GM18951 (cell line): Measurements from ENCODE around the gene NPIPB9.
"Not testable (repeated sequence)": the region's sequence is repeated elsewhere in the genome, so short reads cannot be mapped to it uniquely, and the experiment has no call there.

ENCODE experiments used
- POLR2A ChIP-seq: IDR thresholded peaks from 4 replicates; pipeline ENCODE4 v1.6.1; 2011; ENCODE audit warnings: mild to moderate bottlenecking; ENCODE audit not compliant: insufficient read length, insufficient read depth; ENCODE audit errors: extremely low read depth
- in situ Hi-C: fragments of 300-500 bp; cut with MboI; formaldehyde crosslinking; loops from one replicate; pipeline ENCODE4 v1.12.0; 2022; ENCODE audit warnings: low sequenced_read_pairs, mixed read lengths, inconsistent platforms; ENCODE audit not compliant: unreplicated experiment

The NPIPB9 gene

DNA sequence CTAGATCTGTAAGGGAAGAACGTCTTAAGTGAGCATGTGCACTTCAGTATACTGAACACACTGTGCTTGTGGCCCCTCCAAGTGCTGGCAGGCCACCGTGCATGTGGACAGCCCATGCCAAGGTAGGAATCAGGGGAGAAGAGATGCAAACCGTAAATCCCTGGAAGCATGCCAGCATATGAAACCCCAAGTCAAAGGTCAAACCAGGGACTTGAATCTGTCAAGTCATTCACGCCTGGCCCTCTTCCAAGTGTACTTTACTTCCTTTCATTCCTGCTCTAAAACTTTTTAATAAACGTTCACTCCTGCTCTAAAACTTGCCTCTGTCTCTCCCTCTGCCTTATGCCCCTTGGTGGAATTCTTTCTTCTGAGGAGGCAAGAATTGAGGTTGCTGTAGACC is 68.4 kb downstream of the NPIPB9 start:
- TF ChIP-seq POLR2A: no peak
- in situ Hi-C loops: no loop called here

DNA sequence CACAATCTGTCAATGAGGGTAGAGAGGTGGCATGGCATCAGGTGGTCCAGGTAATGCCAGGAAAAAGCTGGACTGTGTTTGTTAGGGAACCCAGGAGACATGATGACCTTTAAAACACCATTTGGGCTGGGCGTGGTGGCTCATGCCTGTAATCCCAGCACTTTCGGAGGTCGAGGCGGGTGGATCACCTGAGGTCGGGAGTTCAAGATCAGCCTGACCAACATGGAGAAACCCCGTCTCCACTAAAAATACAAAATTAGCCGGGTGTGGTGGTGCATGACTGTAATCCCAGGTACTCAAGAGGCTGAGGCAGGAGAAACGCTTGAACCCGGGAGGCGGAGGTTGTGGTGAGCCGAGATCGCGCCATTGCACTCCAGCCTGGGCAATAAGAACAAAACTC is 69.0 kb downstream of the NPIPB9 start:
- in situ Hi-C loops: not testable (repeated sequence)

DNA sequence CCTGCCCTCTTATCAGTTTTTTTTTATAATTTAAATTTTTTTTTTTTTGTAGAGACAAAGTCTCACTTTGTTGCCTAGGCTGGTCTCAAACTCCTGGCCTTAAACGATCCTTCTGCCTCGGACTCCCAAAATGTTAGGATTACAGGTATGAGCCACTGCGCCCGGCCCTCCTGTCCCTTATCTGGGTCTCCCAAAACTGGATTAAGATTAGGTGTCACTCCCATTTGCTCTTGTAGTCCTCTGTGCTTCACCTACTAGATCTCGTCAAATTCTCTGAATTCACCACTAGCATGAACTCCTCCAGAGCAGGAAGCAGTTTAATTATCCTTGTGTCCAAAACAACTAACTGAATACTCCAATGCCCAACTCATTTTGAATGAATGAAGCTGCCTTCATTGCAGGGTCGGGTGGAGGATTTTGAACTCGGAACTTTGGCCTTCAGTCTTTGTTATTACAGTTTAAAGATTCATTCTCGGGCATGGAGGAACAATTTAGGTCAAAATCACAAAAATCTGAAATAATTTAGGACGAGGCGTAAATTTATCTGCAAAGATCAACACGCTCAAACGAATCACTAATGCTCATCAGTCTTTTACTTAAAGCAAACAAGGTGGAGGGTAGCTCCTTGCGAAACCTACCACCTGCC is 70.4 kb downstream of the NPIPB9 start:
- in situ Hi-C loops: no loop called here
- no peak for TF ChIP-seq POLR2A
